ENCODE data around the gene BCKDK. TPM values are rescaled to one million over a fixed set of nuclear protein-coding genes. Genes with fewer than 3 reads are reported as not detected.

Gene BCKDK
- total RNA-seq, 1 donor from 2014 or later: 44.9 TPM

- TF ChIP-seq EZH2 (IDR thresholded peaks at IDR 0.05; ENCODE audit: insufficient read depth, low read length): no peak
- no peak for TF ChIP-seq CTCF (IDR thresholded peaks at IDR 0.05; ENCODE audit: insufficient read depth, low read depth, low read length)
- H3K36me3 ChIP-seq (ENCODE audit: insufficient read depth, low read length): no peaks in the 10 kb centered on the region
- H3K27ac ChIP-seq (ENCODE audit: low read depth, low read length): no peak overlapping the region
- no peaks in the 10 kb centered on the region for H3K9me3 ChIP-seq (ENCODE audit: insufficient read depth, low read depth, low read length)
- H3K9me3 Mint-ChIP-seq (ENCODE audit: unreplicated experiment): no peaks in the 10 kb centered on the region
- H3K79me2 ChIP-seq (ENCODE audit: insufficient read depth, low read length): peaks cover 20% of the 10 kb centered on the region
- H3K27me3 Mint-ChIP-seq (ENCODE audit: low read depth, unreplicated experiment): no peaks in the 10 kb centered on the region
- H3K4me3 ChIP-seq (ENCODE audit: insufficient read depth, low read depth, low read length): no peak overlapping the region
- H3K4me1 Mint-ChIP-seq (ENCODE audit: low read depth, unreplicated experiment): peaks cover 5% of the 10 kb centered on the region
- no peaks in the 10 kb centered on the region for H3K27me3 ChIP-seq (ENCODE audit: insufficient read depth, low read length)
- no peak overlapping the region for H3K4me2 ChIP-seq (ENCODE audit: low read length)
- peaks cover 9% of the 10 kb centered on the region for H3K4me1 ChIP-seq (ENCODE audit: insufficient read depth, low read length)
- DNase-seq (ENCODE audit: low read depth) (no peak), FAIRE-seq (no peak)
- H4K20me1 ChIP-seq (ENCODE audit: insufficient read depth, low read length): peaks cover 4% of the 10 kb centered on the region
- H2AFZ ChIP-seq (ENCODE audit: low read depth, low read length): no peak overlapping the region
- no peak overlapping the region for H3K9ac ChIP-seq (ENCODE audit: low read length)
- H3K4me3 Mint-ChIP-seq (ENCODE audit: unreplicated experiment): peak overlapping the region; percentile 84
- H3K36me3 Mint-ChIP-seq (ENCODE audit: low read depth, unreplicated experiment): peaks cover 18% of the 10 kb centered on the region
- no peak overlapping the region for H3K27ac Mint-ChIP-seq (ENCODE audit: unreplicated experiment)
These were observed 1.4 kb upstream of the BCKDK start for GRCh38 chr16:31106509-31107464.

GRCh38 chr16:31107465-31107867, 720 bp upstream of the BCKDK start:
- Histone ChIP-seq H2AFZ (ENCODE audit: low read depth, low read length) (peak overlapping the region; percentile 86), H3K36me3 (ENCODE audit: insufficient read depth, low read length) (peaks cover 3% of the 10 kb centered on the region), H3K4me2 (ENCODE audit: low read length) (peak overlapping the region; percentile 83), H3K9me3 (ENCODE audit: insufficient read depth, low read depth, low read length) (no peaks in the 10 kb centered on the region), H3K4me1 (ENCODE audit: insufficient read depth, low read length) (peaks cover 9% of the 10 kb centered on the region), H3K9ac (ENCODE audit: low read length) (no peak overlapping the region), H3K4me3 (ENCODE audit: insufficient read depth, low read depth, low read length) (no peak overlapping the region), H3K27me3 (ENCODE audit: insufficient read depth, low read length) (no peaks in the 10 kb centered on the region), H3K79me2 (ENCODE audit: insufficient read depth, low read length) (peaks cover 20% of the 10 kb centered on the region), H4K20me1 (ENCODE audit: insufficient read depth, low read length) (peaks cover 4% of the 10 kb centered on the region), H3K27ac (ENCODE audit: low read depth, low read length) (no peak overlapping the region)
- Mint-ChIP-seq H3K9me3 (ENCODE audit: unreplicated experiment) (no peaks in the 10 kb centered on the region), H3K36me3 (ENCODE audit: low read depth, unreplicated experiment) (peaks cover 20% of the 10 kb centered on the region), H3K27me3 (ENCODE audit: low read depth, unreplicated experiment) (no peaks in the 10 kb centered on the region), H3K27ac (ENCODE audit: unreplicated experiment) (peak overlapping the region; percentile 82), H3K4me1 (ENCODE audit: low read depth, unreplicated experiment) (peaks cover 5% of the 10 kb centered on the region), H3K4me3 (ENCODE audit: unreplicated experiment) (peak overlapping the region; percentile 84)
- DNase-seq (ENCODE audit: low read depth) (no peak), FAIRE-seq (no peak)
- TF ChIP-seq EZH2 (IDR thresholded peaks at IDR 0.05; ENCODE audit: insufficient read depth, low read length) (no peak), CTCF (IDR thresholded peaks at IDR 0.05; ENCODE audit: insufficient read depth, low read depth, low read length) (no peak)

Measured in astrocyte (in vitro differentiated cells and primary cell).